K562 (cell line): ENCODE results near the gene MOCOS. TPM values are rescaled to one million over a fixed set of nuclear protein-coding genes. Genes with fewer than 3 reads are reported as not detected.

Experiments
- ADNP ChIP-seq: fragments of 200-800 bp; sonication (Bioruptor generic); IDR thresholded peaks from 2 replicates; pipeline ENCODE4 v1.6.1; 2016; ENCODE audit warnings: missing genetic modification characterization, missing compliant biosample characterization
- CC2D1A ChIP-seq: fragments of 450-650 bp; IDR thresholded peaks from 2 replicates; pipeline ENCODE4 v1.6.1; 2017; ENCODE audit warnings: mild to moderate bottlenecking
- DEAF1 ChIP-seq: fragments of 450-650 bp; formaldehyde crosslinking; IDR thresholded peaks from 2 replicates; pipeline ENCODE4 v1.4.0; 2020; ENCODE audit warnings: mild to moderate bottlenecking, moderate library complexity
- E2F3 ChIP-seq: fragments of 250-450 bp; sonication (Bioruptor Pico); IDR thresholded peaks from 2 replicates; pipeline ENCODE4 v1.4.0; 2020; ENCODE audit warnings: mild to moderate bottlenecking
- E2F6 ChIP-seq, 2 experiments: IDR thresholded peaks; 2 replicates each; pipeline ENCODE4 v1.6.1; 2011; ENCODE audit warnings: borderline replicate concordance in 1 of 2, control low read depth in 1 of 2, low read depth in 1 of 2, low read length in 1 of 2, mild to moderate bottlenecking in 1 of 2, mixed read lengths in 1 of 2, moderate library complexity in 1 of 2; ENCODE audit not compliant: insufficient read depth in 1 of 2, insufficient read length in 1 of 2, poor library complexity in 1 of 2, severe bottlenecking in 1 of 2; ENCODE audit errors: extremely low read depth in 1 of 2
- HDAC6 ChIP-seq: IDR thresholded peaks from 2 replicates; pipeline ENCODE4 v1.6.1; 2012; ENCODE audit warnings: low read depth, mild to moderate bottlenecking, control low read depth, inconsistent platforms, low read length, moderate library complexity
- HNRNPL ChIP-seq: fragments of 200-400 bp; formaldehyde crosslinking; IDR thresholded peaks from 2 replicates; pipeline ENCODE4 v1.6.1; 2017; ENCODE audit warnings: low read depth, mild to moderate bottlenecking, low read length
- HOXB6 ChIP-seq: fragments of 250-450 bp; sonication (Bioruptor Pico); IDR thresholded peaks from 2 replicates; pipeline ENCODE4 v1.5.1; 2022; ENCODE audit warnings: mild to moderate bottlenecking, borderline replicate concordance
- JUND ChIP-seq, 2 experiments: IDR thresholded peaks; 2 replicates in 1 of 2; 3 replicates in 1 of 2; pipeline ENCODE4 v1.6.1; 2011; ENCODE audit warnings: borderline replicate concordance in 2 of 2, low read depth in 2 of 2, low read length in 2 of 2, improper control_type of control experiment in 1 of 2, missing biosample characterization in 1 of 2, missing genetic modification characterization in 1 of 2, missing genetic modification reagents in 1 of 2
- MCM3 ChIP-seq: fragments of 450-650 bp; IDR thresholded peaks from 2 replicates; pipeline ENCODE4 v1.6.1; 2016
- MNT ChIP-seq, 2 experiments: fragments of 450-650 bp; conservative IDR thresholded peaks; 2 replicates each; pipeline ENCODE4 v1.6.1; 2017; ENCODE audit warnings: mild to moderate bottlenecking in 2 of 2, moderate library complexity in 2 of 2
- SRF ChIP-seq, 2 experiments: fragments of 250-450, 450-650 bp in 1 of 2; sonication (Bioruptor Pico) in 1 of 2; sonication (generic) in 1 of 2; formaldehyde crosslinking; IDR thresholded peaks; 2 replicates each; pipeline versions ENCODE4 v1.5.0 to v1.5.1; 2020 to 2022; ENCODE audit warnings: mild to moderate bottlenecking in 1 of 2, missing genetic modification reagents in 1 of 2
- TCF3 ChIP-seq: sonication (generic); formaldehyde crosslinking; IDR thresholded peaks from 2 replicates; pipeline ENCODE4 v1.4.0; 2020; ENCODE audit warnings: mild to moderate bottlenecking, missing genetic modification reagents
- TFAM ChIP-seq: fragments of 250-450 bp; sonication (Bioruptor Pico); conservative IDR thresholded peaks from 2 replicates; pipeline ENCODE4 v1.5.0; 2021; ENCODE audit warnings: mild to moderate bottlenecking, moderate library complexity
- TFAP4 ChIP-seq: sonication (generic); formaldehyde crosslinking; IDR thresholded peaks from 2 replicates; pipeline ENCODE4 v1.8.0; 2022; ENCODE audit warnings: missing genetic modification reagents, mild to moderate bottlenecking, moderate library complexity, borderline replicate concordance
- ZFP30 ChIP-seq: fragments of 250-450 bp; sonication (Bioruptor Pico); IDR thresholded peaks from 2 replicates; pipeline ENCODE4 v1.8.0; 2022; ENCODE audit warnings: moderate library complexity, mild to moderate bottlenecking, inconsistent platforms, borderline replicate concordance
- ZNF324 ChIP-seq: fragments of 250-450 bp; sonication (Bioruptor Pico); IDR thresholded peaks from 2 replicates; pipeline ENCODE4 v1.4.0; 2020; ENCODE audit warnings: mild to moderate bottlenecking
- ZNF449 ChIP-seq: fragments of 250-450 bp; sonication (Bioruptor Pico); IDR thresholded peaks from 2 replicates; pipeline ENCODE4 v1.8.0; 2022; ENCODE audit warnings: moderate library complexity, mild to moderate bottlenecking, inconsistent platforms
- ZNF696 ChIP-seq: fragments of 250-450 bp; sonication (Bioruptor Pico); conservative IDR thresholded peaks from 2 replicates; pipeline ENCODE4 v1.4.0; 2020; ENCODE audit warnings: mild to moderate bottlenecking, moderate library complexity
- ZNF75A ChIP-seq: fragments of 450-650 bp; formaldehyde crosslinking; IDR thresholded peaks from 2 replicates; pipeline ENCODE4 v1.4.0; 2020; ENCODE audit warnings: mild to moderate bottlenecking
- polyA plus RNA-seq, 8 experiments: library from polyadenylated mRNA; depleted of rRNA in 4 of 8; stranded (reverse) in 5 of 8; unstranded in 3 of 8; fragments of >200 nt; fragmentation: Nextera tagmentation in 2 of 8; fragmentation: Illumina TruSeq in 1 of 8; extraction: Ambion mirVana in 2 of 8; extraction: Trizol in 1 of 8; gene quantifications; 2 replicates each; pipeline versions ENCODE4 v1.2.1 to v1.2.3, GENCODE V29; 2011 to 2014; ENCODE audit warnings: inconsistent platforms in 1 of 8, missing spikeins in 1 of 8
- total RNA-seq, 7 experiments: library from RNA; depleted of rRNA in 6 of 7; stranded (reverse); fragments of >200 nt in 6 of 7; fragmentation: Illumina TruSeq in 2 of 7; extraction: Trizol in 2 of 7; gene quantifications; 2 replicates each; pipeline versions ENCODE4 v1.2.1 to v1.2.3, GENCODE V29; 2011 to 2021; ENCODE audit warnings: low replicate concordance in 1 of 7

The MOCOS gene
- total and polyA plus RNA-seq, 9 of the 15 experiments (the other 6 are each of a cell fraction or from before 2014, with no cell fraction given), result 4.5 to 12.4 (median 9.1) TPM

GRCh38 chr18:36179562-36180355 lies 7.5 kb upstream of the MOCOS start (continued):
- TF ChIP-seq ZNF324 (CRISPR knock-in tag), result no peak
- TF ChIP-seq E2F6 (IDR thresholded peaks at IDR 0.05; ENCODE audit: borderline replicate concordance in 1 of 2, extremely low read depth in 1 of 2, insufficient read depth in 1 of 2, insufficient read length in 1 of 2, low read depth in 1 of 2, low read length in 1 of 2, poor library complexity in 1 of 2, severe bottlenecking in 1 of 2), result no peak
- no peak for TF ChIP-seq ZFP30 (CRISPR knock-in tag)
- no peak for TF ChIP-seq DEAF1 (CRISPR knock-in tag)
- TF ChIP-seq HNRNPL, result no peak
- TF ChIP-seq TFAM (CRISPR knock-in tag), result no peak
- TF ChIP-seq TCF3, result no peak
- no peak for TF ChIP-seq SRF (CRISPR knock-in tag; IDR thresholded peaks at IDR 0.05)
- TF ChIP-seq ZNF449 (CRISPR knock-in tag), result no peak
- no peak for TF ChIP-seq HOXB6 (CRISPR knock-in tag)
- TF ChIP-seq HDAC6, result no peak
- no peak for TF ChIP-seq JUND (IDR thresholded peaks at IDR 0.05; ENCODE audit: borderline replicate concordance, low read depth, low read length)
- TF ChIP-seq JUND (tag; IDR thresholded peaks at IDR 0.05; ENCODE audit: borderline replicate concordance, low read depth, low read length), result peak; percentile 16; the same call in 1 of the 3 replicates
- no peak for TF ChIP-seq MCM3
- no peak for TF ChIP-seq ZNF696 (CRISPR knock-in tag)
- TF ChIP-seq MNT (conservative IDR thresholded peaks at IDR 0.05), result 0 out of 4 replicates have a peak, but pooled peaks of 1 of the 2 experiments have one; percentile 17
- no peak for TF ChIP-seq TFAP4 (CRISPR knock-in tag)
- no peak for TF ChIP-seq CC2D1A
- TF ChIP-seq ZNF75A (CRISPR knock-in tag), result no peak
- TF ChIP-seq E2F3 (CRISPR knock-in tag), result no peak
- TF ChIP-seq ADNP (tag), result no peak
